HCT116 (cell line): ENCODE results near the gene DNMT1. TPM values are rescaled to one million over a fixed set of nuclear protein-coding genes. Genes with fewer than 3 reads are reported as not detected.

Experiments used
- ATAC-seq: fragments of 200-7000 bp; cut with Tn5 transposase; 2 replicates; pipeline ENCODE4 v1.9.1; 2020; ENCODE audit warnings: mild to moderate bottlenecking, moderate library complexity
- BruUV-seq: library from RNA; stranded (reverse); fragments of 400-500 nt; replicated peaks from 2 replicates; lab custom pipeline; 2021; lab: Mats Ljungman, UMichigan
- CTCF ChIA-PET: fragments of 300-600 bp; sonication (Branson Sonifier 250); formaldehyde crosslinking; loops from one replicate; lab custom pipeline; 2021; ENCODE audit warnings: antibody characterized with exemption; lab: Charles Lee
- POLR2A ChIA-PET: fragments of 300-600, 350-600 bp; sonication (Branson Sonifier 250); formaldehyde crosslinking; loops from one replicate; lab custom pipeline; 2021; ENCODE audit warnings: antibody characterized with exemption; lab: Charles Lee
- RAD21 ChIA-PET, 2 experiments: fragments of 300-600 bp; sonication (Branson Sonifier 250); formaldehyde crosslinking; loops; one replicate each; lab custom pipeline; 2023; ENCODE audit warnings: low total read pairs in 2 of 2; ENCODE audit not compliant: uncharacterized antibody in 2 of 2, unreplicated experiment in 2 of 2, low non-redundant PET in 1 of 2; lab: Charles Lee
- DNase-seq: peaks from one replicate; pipeline ENCODE4 v3.0.0-alpha.2; 2010; ENCODE audit warnings: low read depth, low spot score
- H2AFZ ChIP-seq: fragments of 200-600 bp; shearing (Covaris generic), sonication (generic); 2 replicates; pipeline ENCODE4 v1.6.1; 2017; ENCODE audit warnings: low read depth, mixed run types, mixed read lengths, antibody characterized with exemption, low read length; ENCODE audit not compliant: poor library complexity, severe bottlenecking
- H3K27ac ChIP-seq: 2 replicates; pipeline ENCODE4 v1.5.1; 2012; ENCODE audit warnings: low read depth, low read length
- H3K27me3 ChIP-seq: fragments of 200-600 bp; sonication (generic); 2 replicates; pipeline ENCODE4 v1.6.1; 2016; ENCODE audit warnings: mixed run types, low read length, mixed read lengths; ENCODE audit not compliant: insufficient read depth
- H3K36me3 ChIP-seq, 2 experiments: fragments of 200-500 bp in 1 of 2; fragments of 200-600 bp in 1 of 2; sonication (Bioruptor generic) in 1 of 2; sonication (generic) in 1 of 2; 2 replicates each; pipeline versions ENCODE4 v1.5.1 to v1.6.1; 2014 to 2016; ENCODE audit warnings: low read length in 2 of 2, inconsistent platforms in 1 of 2, mixed read lengths in 1 of 2, mixed run types in 1 of 2; ENCODE audit not compliant: insufficient read depth in 2 of 2, control insufficient read depth in 1 of 2
- H3K4me1 ChIP-seq, 2 experiments: fragments of 200-600 bp in 1 of 2; sonication (generic) in 1 of 2; 2 replicates each; pipeline versions ENCODE4 v1.5.1 to v1.6.1; 2012 to 2017; ENCODE audit warnings: low read length in 2 of 2, inconsistent platforms in 1 of 2, mild to moderate bottlenecking in 1 of 2, mixed read lengths in 1 of 2, mixed run types in 1 of 2, moderate library complexity in 1 of 2; ENCODE audit not compliant: insufficient read depth in 2 of 2, control insufficient read depth in 1 of 2
- H3K4me2 ChIP-seq: fragments of 200-600 bp; sonication (generic); 2 replicates; pipeline ENCODE4 v1.6.1; 2017; ENCODE audit warnings: mixed run types, low read length, mixed read lengths
- H3K4me3 ChIP-seq, 2 experiments: fragments of 200-600 bp in 1 of 2; sonication (generic) in 1 of 2; replicated peaks in 1 of 2; 2 replicates each; pipeline ENCODE4 v1.5.1; 2011 to 2016; ENCODE audit warnings: low read length in 2 of 2, control low read depth in 1 of 2, low read depth in 1 of 2, mild to moderate bottlenecking in 1 of 2, mixed read lengths in 1 of 2, mixed run types in 1 of 2
- H3K79me2 ChIP-seq: fragments of 200-600 bp; sonication (generic); 2 replicates; pipeline ENCODE4 v1.6.1; 2017; ENCODE audit warnings: mild to moderate bottlenecking, mixed run types, low read length, moderate library complexity, mixed read lengths; ENCODE audit not compliant: insufficient read depth
- H3K9ac ChIP-seq: fragments of 200-600 bp; sonication (generic); 2 replicates; pipeline ENCODE4 v1.6.1; 2016; ENCODE audit warnings: low read length, mixed read lengths
- H3K9me2 ChIP-seq: fragments of 200-600 bp; sonication (generic), shearing (Covaris generic); 2 replicates; pipeline ENCODE4 v1.6.1; 2017; ENCODE audit warnings: mixed run types, mild to moderate bottlenecking, moderate library complexity; ENCODE audit not compliant: insufficient read depth
- H3K9me3 ChIP-seq, 2 experiments: fragments of 200-500 bp in 1 of 2; fragments of 200-600 bp in 1 of 2; sonication (Bioruptor generic) in 1 of 2; sonication (generic) in 1 of 2; 2 replicates each; pipeline ENCODE4 v1.6.1; 2014 to 2017; ENCODE audit warnings: low read length in 2 of 2, mixed read lengths in 2 of 2, inconsistent platforms in 1 of 2, low read depth in 1 of 2, mild to moderate bottlenecking in 1 of 2, mixed run types in 1 of 2, moderate library complexity in 1 of 2; ENCODE audit not compliant: control insufficient read depth in 1 of 2, insufficient read depth in 1 of 2
- H4K20me1 ChIP-seq: fragments of 200-600 bp; sonication (generic), shearing (Covaris generic); 2 replicates; pipeline ENCODE4 v1.6.1; 2017; ENCODE audit warnings: mixed run types, mild to moderate bottlenecking, moderate library complexity; ENCODE audit not compliant: insufficient read depth
- CEBPB ChIP-seq: IDR thresholded peaks from 2 replicates; pipeline ENCODE4 v1.6.1; 2012; ENCODE audit warnings: low read depth
- EGR1 ChIP-seq: IDR thresholded peaks from 2 replicates; pipeline ENCODE4 v1.6.1; 2012; ENCODE audit warnings: low read depth
- ELF1 ChIP-seq: IDR thresholded peaks from 2 replicates; pipeline ENCODE4 v1.6.1; 2012; ENCODE audit warnings: low read depth, borderline replicate concordance
- FOSL1 ChIP-seq: IDR thresholded peaks from 2 replicates; pipeline ENCODE4 v1.6.1; 2012; ENCODE audit warnings: low read depth
- POLR2AphosphoS5 ChIP-seq: IDR thresholded peaks from 2 replicates; pipeline ENCODE4 v1.6.1; 2011; ENCODE audit warnings: mild to moderate bottlenecking, low read depth, low read length, moderate library complexity
- SP1 ChIP-seq: IDR thresholded peaks from 2 replicates; pipeline ENCODE4 v1.6.1; 2012; ENCODE audit warnings: low read depth
- TCF7L2 ChIP-seq: IDR thresholded peaks from 2 replicates; pipeline ENCODE4 v1.7.0; 2011; ENCODE audit warnings: borderline replicate concordance, inconsistent platforms; ENCODE audit not compliant: insufficient read depth, insufficient read length; ENCODE audit errors: extremely low read depth
- YY1 ChIP-seq: IDR thresholded peaks from 2 replicates; pipeline ENCODE4 v1.6.1; 2011; ENCODE audit warnings: low read length, low read depth, moderate library complexity, mild to moderate bottlenecking; ENCODE audit not compliant: insufficient replicate concordance; ENCODE audit errors: extremely low read depth
- intact Hi-C: fragments of 100-400 bp; cut with micrococcal nuclease; formaldehyde crosslinking; loops from 2 replicates; pipeline ENCODE4 v1.10.0; 2022
- total RNA-seq: library from RNA; stranded (reverse); gene quantifications from one replicate; pipeline ENCODE4 v1.2.1, GENCODE V29; 2021; ENCODE audit not compliant: unreplicated experiment
- TF ChIP-seq, protein P1 (sequence below): IDR thresholded peaks from 2 replicates; pipeline ENCODE4 v1.6.1; 2012
- TF ChIP-seq, protein P2 (sequence below): IDR thresholded peaks from 2 replicates; pipeline ENCODE4 v1.6.1; 2012
- TF ChIP-seq, protein P3 (sequence below), 3 experiments: fragments of 200-600 bp in 1 of 3; sonication (generic) in 1 of 3; IDR thresholded peaks in 2 of 3; conservative IDR thresholded peaks in 1 of 3; 2 replicates each; pipeline ENCODE4 v1.5.1; 2012 to 2017; ENCODE audit warnings: low read depth in 2 of 3, low read length in 2 of 3, antibody characterized with exemption in 1 of 3, borderline replicate concordance in 1 of 3, control low read depth in 1 of 3, mild to moderate bottlenecking in 1 of 3, mixed read lengths in 1 of 3, mixed run types in 1 of 3, moderate library complexity in 1 of 3; ENCODE audit not compliant: insufficient read depth in 1 of 3

Gene DNMT1
- total RNA-seq, 1 experiment from 2014 or later = 235 TPM

- Histone ChIP-seq H3K79me2 (peaks cover 39% of the 10 kb centered on the region), H2AFZ (no peak overlapping the region), H3K27ac (peak overlapping the region; percentile 63), H3K9me3 (no peaks in the 10 kb centered on the region), H3K36me3 (peaks cover 36 to 51% of the 10 kb centered on the region in 2 experiments; a peak in 3 of 4 replicates), H3K27me3 (no peaks in the 10 kb centered on the region), H4K20me1 (no peaks in the 10 kb centered on the region), H3K9me2 (no peaks in the 10 kb centered on the region), H3K9ac (0 out of 2 replicates have a peak overlapping the region, but pooled peaks have one; percentile 8), H3K4me2 (peak overlapping the region; percentile 25; the same call in 1 of the 2 replicates), H3K4me3 (no peak overlapping the region), H3K4me1 (peaks cover 0 to 36% of the 10 kb centered on the region in 2 experiments; a peak in 2 of 4 replicates)
- ChIA-PET CTCF (interaction anchor here (0.6 to 3.0 kb wide), 9 partner anchors 14 to 182 kb away, joined by 3 to 13 read pairs (median 4); partner anchors contain the start of gene MRPL4), RAD21 (interaction anchor here (0.6 to 0.7 kb wide), 2 partner anchors 26 to 182 kb away, joined by 5 to 6 read pairs; no protein-coding TSS in a partner anchor), POLR2A (no interaction called here)
- no peak for DNase-seq
- TF ChIP-seq CEBPB = no peak
- TF ChIP-seq, protein P1, sequence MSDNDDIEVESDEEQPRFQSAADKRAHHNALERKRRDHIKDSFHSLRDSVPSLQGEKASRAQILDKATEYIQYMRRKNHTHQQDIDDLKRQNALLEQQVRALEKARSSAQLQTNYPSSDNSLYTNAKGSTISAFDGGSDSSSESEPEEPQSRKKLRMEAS = peak; percentile 49
- peak; percentile 10 for TF ChIP-seq YY1
- no peak for TF ChIP-seq EGR1
- TF ChIP-seq, protein P2, sequence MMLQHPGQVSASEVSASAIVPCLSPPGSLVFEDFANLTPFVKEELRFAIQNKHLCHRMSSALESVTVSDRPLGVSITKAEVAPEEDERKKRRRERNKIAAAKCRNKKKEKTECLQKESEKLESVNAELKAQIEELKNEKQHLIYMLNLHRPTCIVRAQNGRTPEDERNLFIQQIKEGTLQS = no peak
- TF ChIP-seq POLR2AphosphoS5 = peak; percentile 64
- no peak for TF ChIP-seq SP1
- no peak for TF ChIP-seq FOSL1
- TF ChIP-seq, protein P3, sequence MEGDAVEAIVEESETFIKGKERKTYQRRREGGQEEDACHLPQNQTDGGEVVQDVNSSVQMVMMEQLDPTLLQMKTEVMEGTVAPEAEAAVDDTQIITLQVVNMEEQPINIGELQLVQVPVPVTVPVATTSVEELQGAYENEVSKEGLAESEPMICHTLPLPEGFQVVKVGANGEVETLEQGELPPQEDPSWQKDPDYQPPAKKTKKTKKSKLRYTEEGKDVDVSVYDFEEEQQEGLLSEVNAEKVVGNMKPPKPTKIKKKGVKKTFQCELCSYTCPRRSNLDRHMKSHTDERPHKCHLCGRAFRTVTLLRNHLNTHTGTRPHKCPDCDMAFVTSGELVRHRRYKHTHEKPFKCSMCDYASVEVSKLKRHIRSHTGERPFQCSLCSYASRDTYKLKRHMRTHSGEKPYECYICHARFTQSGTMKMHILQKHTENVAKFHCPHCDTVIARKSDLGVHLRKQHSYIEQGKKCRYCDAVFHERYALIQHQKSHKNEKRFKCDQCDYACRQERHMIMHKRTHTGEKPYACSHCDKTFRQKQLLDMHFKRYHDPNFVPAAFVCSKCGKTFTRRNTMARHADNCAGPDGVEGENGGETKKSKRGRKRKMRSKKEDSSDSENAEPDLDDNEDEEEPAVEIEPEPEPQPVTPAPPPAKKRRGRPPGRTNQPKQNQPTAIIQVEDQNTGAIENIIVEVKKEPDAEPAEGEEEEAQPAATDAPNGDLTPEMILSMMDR (IDR thresholded peaks at IDR 0.05 in 2 of 3, conservative IDR thresholded peaks at IDR 0.05 in 1 of 3; ENCODE audit: borderline replicate concordance in 1 of 3, insufficient read depth in 1 of 3, low read depth in 2 of 3, low read length in 2 of 3) = peak in 2 of 3 experiments; percentile 80 to 86; a peak in 4 of 6 replicates
- peak; percentile 46 for TF ChIP-seq TCF7L2
- TF ChIP-seq ELF1 = no peak
- ATAC-seq = peak; percentile 70
- intact Hi-C loops = loop anchor here (1.0 to 2.0 kb wide), 2 partner anchors 179 to 182 kb away; no protein-coding TSS in a partner anchor
- BruUV-seq = no TSS peak
Observed at GRCh38 chr19:10112895-10113591, 81.7 kb downstream of the DNMT1 start.
